Neural cell (in vitro differentiated cells): ENCODE data around the gene CACNA1D.

Experiments
- EP300 ChIP-seq: fragments of 450-650 bp; conservative IDR thresholded peaks from 2 replicates; pipeline ENCODE4 v1.6.1; 2014; ENCODE audit warnings: antibody characterized with exemption, mild to moderate bottlenecking, moderate library complexity; ENCODE audit not compliant: poor library complexity, severe bottlenecking
- EZH2 ChIP-seq: fragments of 200-600, 300-800 bp; shearing (Covaris generic), sonication (generic); IDR thresholded peaks from 2 replicates; pipeline ENCODE4 v1.6.1; 2014; ENCODE audit warnings: antibody characterized with exemption, low read length, borderline replicate concordance, mild to moderate bottlenecking; ENCODE audit not compliant: insufficient read depth, poor library complexity, severe bottlenecking
- MXI1 ChIP-seq: fragments of 450-650 bp; conservative IDR thresholded peaks from 2 replicates; pipeline ENCODE4 v1.6.1; 2014; ENCODE audit warnings: antibody characterized with exemption, mild to moderate bottlenecking; ENCODE audit not compliant: poor library complexity, severe bottlenecking
- POLR2AphosphoS5 ChIP-seq: IDR thresholded peaks from 2 replicates; pipeline ENCODE4 v1.6.1; 2012
- SMC3 ChIP-seq: fragments of 450-650 bp; conservative IDR thresholded peaks from 2 replicates; pipeline ENCODE4 v1.6.1; 2014; ENCODE audit warnings: antibody characterized with exemption, mild to moderate bottlenecking, moderate library complexity; ENCODE audit not compliant: poor library complexity
- TAF1 ChIP-seq: IDR thresholded peaks from 2 replicates; pipeline ENCODE4 v1.6.1; 2012; ENCODE audit warnings: low read depth
- TF ChIP-seq, protein P1 (sequence below): fragments of 450-650 bp; IDR thresholded peaks from 2 replicates; pipeline ENCODE4 v1.5.1; 2014; ENCODE audit warnings: antibody characterized with exemption, mild to moderate bottlenecking, moderate library complexity; ENCODE audit not compliant: poor library complexity, severe bottlenecking

- TF ChIP-seq EP300 (no peak), POLR2AphosphoS5 (no peak), MXI1 (no peak), SMC3 (no peak), EZH2 (no peak), TAF1 (no peak)
- TF ChIP-seq, protein P1, sequence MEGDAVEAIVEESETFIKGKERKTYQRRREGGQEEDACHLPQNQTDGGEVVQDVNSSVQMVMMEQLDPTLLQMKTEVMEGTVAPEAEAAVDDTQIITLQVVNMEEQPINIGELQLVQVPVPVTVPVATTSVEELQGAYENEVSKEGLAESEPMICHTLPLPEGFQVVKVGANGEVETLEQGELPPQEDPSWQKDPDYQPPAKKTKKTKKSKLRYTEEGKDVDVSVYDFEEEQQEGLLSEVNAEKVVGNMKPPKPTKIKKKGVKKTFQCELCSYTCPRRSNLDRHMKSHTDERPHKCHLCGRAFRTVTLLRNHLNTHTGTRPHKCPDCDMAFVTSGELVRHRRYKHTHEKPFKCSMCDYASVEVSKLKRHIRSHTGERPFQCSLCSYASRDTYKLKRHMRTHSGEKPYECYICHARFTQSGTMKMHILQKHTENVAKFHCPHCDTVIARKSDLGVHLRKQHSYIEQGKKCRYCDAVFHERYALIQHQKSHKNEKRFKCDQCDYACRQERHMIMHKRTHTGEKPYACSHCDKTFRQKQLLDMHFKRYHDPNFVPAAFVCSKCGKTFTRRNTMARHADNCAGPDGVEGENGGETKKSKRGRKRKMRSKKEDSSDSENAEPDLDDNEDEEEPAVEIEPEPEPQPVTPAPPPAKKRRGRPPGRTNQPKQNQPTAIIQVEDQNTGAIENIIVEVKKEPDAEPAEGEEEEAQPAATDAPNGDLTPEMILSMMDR = no peak
Measured at GRCh38 chr3:53835257-53835656, 340.8 kb downstream of the CACNA1D start.
